HEK293T (cell line): Measurements from ENCODE around the gene NCDN.

ENCODE experiments used
- CTCF ChIA-PET: fragments of 350-600 bp; formaldehyde crosslinking; extraction: SDS; loops from one replicate; lab custom pipeline; 2021; ENCODE audit warnings: antibody characterized with exemption, inconsistent platforms; lab: Yijun Ruan, JAX
- POLR2A ChIA-PET: fragments of 350-600 bp; formaldehyde crosslinking; extraction: SDS; loops from one replicate; lab custom pipeline; 2020; ENCODE audit warnings: antibody characterized with exemption, inconsistent platforms; lab: Yijun Ruan, JAX
- DNase-seq: peaks from one replicate; pipeline ENCODE4 v3.0.0; 2012; ENCODE audit warnings: mixed read lengths; ENCODE audit errors: extremely low spot score
- ARNT ChIP-seq: fragments of 450-650 bp; IDR thresholded peaks from 2 replicates; pipeline ENCODE4 v1.6.1; 2017; ENCODE audit warnings: mild to moderate bottlenecking
- BHLHE40 ChIP-seq: fragments of 450-650 bp; IDR thresholded peaks from 2 replicates; pipeline ENCODE4 v1.6.1; 2016; ENCODE audit warnings: mild to moderate bottlenecking, moderate library complexity, borderline replicate concordance
- CTBP1 ChIP-seq: fragments of 450-650 bp; IDR thresholded peaks from 2 replicates; pipeline ENCODE4 v1.6.1; 2016; ENCODE audit warnings: borderline replicate concordance
- ELF4 ChIP-seq: fragments of 450-650 bp; IDR thresholded peaks from 2 replicates; pipeline ENCODE4 v1.6.1; 2017; ENCODE audit warnings: antibody characterized with exemption
- FOXA1 ChIP-seq: fragments of 450-650 bp; IDR thresholded peaks from 2 replicates; pipeline ENCODE4 v1.6.1; 2016; ENCODE audit warnings: mild to moderate bottlenecking
- FOXK2 ChIP-seq: fragments of 450-650 bp; IDR thresholded peaks from 2 replicates; pipeline ENCODE4 v1.6.1; 2016; ENCODE audit warnings: mild to moderate bottlenecking
- FOXM1 ChIP-seq: fragments of 450-650 bp; IDR thresholded peaks from 2 replicates; pipeline ENCODE4 v1.6.1; 2017; ENCODE audit warnings: mild to moderate bottlenecking, borderline replicate concordance
- HDGF ChIP-seq: fragments of 450-650 bp; IDR thresholded peaks from 2 replicates; pipeline ENCODE4 v1.6.1; 2017; ENCODE audit warnings: antibody characterized with exemption, borderline replicate concordance
- L3MBTL2 ChIP-seq: fragments of 450-650 bp; conservative IDR thresholded peaks from 2 replicates; pipeline ENCODE4 v1.6.1; 2016; ENCODE audit warnings: mild to moderate bottlenecking
- LEF1 ChIP-seq: fragments of 450-650 bp; IDR thresholded peaks from 2 replicates; pipeline ENCODE4 v1.6.1; 2017; ENCODE audit warnings: mild to moderate bottlenecking, borderline replicate concordance
- NFRKB ChIP-seq: fragments of 450-650 bp; IDR thresholded peaks from 2 replicates; pipeline ENCODE4 v1.6.1; 2016; ENCODE audit warnings: mild to moderate bottlenecking, moderate library complexity
- SP1 ChIP-seq: fragments of 450-650 bp; IDR thresholded peaks from 2 replicates; pipeline ENCODE4 v1.6.1; 2017
- SUZ12 ChIP-seq: fragments of 450-650 bp; IDR thresholded peaks from 2 replicates; pipeline ENCODE4 v1.6.1; 2016; ENCODE audit warnings: mild to moderate bottlenecking
- TARDBP ChIP-seq: fragments of 450-650 bp; IDR thresholded peaks from 2 replicates; pipeline ENCODE4 v1.6.1; 2016
- ZNF384 ChIP-seq: fragments of 450-650 bp; IDR thresholded peaks from 2 replicates; pipeline ENCODE4 v1.6.1; 2016
- TF ChIP-seq, protein P1 (sequence below): fragments of 450-650 bp; IDR thresholded peaks from 2 replicates; pipeline ENCODE4 v1.6.1; 2016

NCDN gene

DNA sequence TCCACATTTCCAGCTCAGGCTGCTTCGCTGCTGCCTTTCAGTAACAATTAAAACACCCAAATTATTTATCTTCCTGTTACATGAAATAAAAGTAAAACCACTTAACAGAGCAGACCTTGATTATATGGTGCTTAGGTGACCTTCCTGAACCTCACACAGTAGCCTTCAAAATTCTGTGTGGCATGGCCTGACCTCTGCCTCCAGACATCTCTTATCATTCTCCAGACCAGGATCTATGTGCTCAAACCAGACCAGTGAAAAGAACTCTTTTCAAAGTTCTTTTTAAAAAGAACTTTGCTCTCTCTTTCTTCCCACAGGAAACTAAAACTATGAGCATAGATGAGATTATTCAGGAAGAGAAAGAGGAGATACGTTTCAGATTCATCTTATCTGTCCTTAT, 38.2 kb upstream of the NCDN start:
- no peak for TF ChIP-seq SUZ12
- no peak for TF ChIP-seq CTBP1
- no peak for TF ChIP-seq NFRKB
- no peak for TF ChIP-seq TARDBP
- no peak for TF ChIP-seq FOXA1
- no peak for TF ChIP-seq L3MBTL2
- TF ChIP-seq, protein P1, sequence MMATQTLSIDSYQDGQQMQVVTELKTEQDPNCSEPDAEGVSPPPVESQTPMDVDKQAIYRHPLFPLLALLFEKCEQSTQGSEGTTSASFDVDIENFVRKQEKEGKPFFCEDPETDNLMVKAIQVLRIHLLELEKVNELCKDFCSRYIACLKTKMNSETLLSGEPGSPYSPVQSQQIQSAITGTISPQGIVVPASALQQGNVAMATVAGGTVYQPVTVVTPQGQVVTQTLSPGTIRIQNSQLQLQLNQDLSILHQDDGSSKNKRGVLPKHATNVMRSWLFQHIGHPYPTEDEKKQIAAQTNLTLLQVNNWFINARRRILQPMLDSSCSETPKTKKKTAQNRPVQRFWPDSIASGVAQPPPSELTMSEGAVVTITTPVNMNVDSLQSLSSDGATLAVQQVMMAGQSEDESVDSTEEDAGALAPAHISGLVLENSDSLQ: no peak
- no peak for TF ChIP-seq FOXK2
- TF ChIP-seq ELF4: no peak
- TF ChIP-seq ZNF384: no peak
- CTCF ChIA-PET: interaction anchor here (0.5 to 0.8 kb wide), 2 partner anchors 16 to 45 kb away, joined by 3 read pairs; no protein-coding TSS in a partner anchor
- POLR2A ChIA-PET: no interaction called here
- no peak for DNase-seq

DNA sequence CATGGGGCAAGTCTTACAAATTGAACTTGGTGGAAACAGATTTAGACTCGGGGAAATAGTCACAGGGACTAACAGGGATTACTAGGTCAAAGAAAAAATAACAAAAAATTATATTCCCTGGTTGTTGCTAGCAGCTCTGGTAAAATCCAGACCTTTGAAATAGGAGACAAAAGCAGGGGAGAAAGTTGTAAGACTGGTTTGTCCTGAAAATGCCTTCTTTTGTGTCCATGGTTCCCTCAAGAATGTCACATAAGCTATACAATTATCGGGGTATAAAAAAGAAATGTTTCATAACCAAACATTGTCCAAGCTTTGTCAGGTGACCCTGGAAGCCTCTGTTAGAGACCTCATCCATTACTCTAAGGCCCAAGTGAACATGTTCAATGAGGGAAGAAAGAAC, 33.5 kb upstream of the NCDN start:
- POLR2A ChIA-PET: no interaction called here
- no peak for DNase-seq
- CTCF ChIA-PET: no interaction called here
- TF ChIP-seq FOXA1: no peak
- no peak for TF ChIP-seq HDGF
- TF ChIP-seq FOXK2: no peak
- no peak for TF ChIP-seq ARNT
- no peak for TF ChIP-seq LEF1
- no peak for TF ChIP-seq TARDBP
- no peak for TF ChIP-seq NFRKB
- no peak for TF ChIP-seq ZNF384
- TF ChIP-seq, protein P1: no peak
- no peak for TF ChIP-seq FOXM1

DNA sequence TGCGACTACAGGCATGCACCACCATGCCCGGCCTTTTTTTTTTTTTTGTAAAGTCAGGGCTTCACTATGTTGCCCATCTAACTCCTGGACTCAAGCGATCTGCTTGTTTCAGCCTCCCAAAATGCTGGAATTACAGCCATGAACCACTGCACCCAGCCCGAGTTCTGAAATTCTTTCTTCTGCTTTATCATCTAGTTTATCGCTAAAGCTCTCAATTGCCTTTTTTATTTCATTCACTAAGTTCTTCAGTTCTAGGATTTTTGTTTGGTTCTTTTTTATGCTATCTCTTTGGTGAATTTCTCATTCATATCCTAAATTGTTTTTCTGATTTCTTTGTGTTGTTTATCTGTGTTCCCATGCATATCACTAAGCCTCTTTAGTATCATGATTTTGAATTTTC, 27.4 kb upstream of the NCDN start:
- CTCF ChIA-PET: no interaction called here

DNA sequence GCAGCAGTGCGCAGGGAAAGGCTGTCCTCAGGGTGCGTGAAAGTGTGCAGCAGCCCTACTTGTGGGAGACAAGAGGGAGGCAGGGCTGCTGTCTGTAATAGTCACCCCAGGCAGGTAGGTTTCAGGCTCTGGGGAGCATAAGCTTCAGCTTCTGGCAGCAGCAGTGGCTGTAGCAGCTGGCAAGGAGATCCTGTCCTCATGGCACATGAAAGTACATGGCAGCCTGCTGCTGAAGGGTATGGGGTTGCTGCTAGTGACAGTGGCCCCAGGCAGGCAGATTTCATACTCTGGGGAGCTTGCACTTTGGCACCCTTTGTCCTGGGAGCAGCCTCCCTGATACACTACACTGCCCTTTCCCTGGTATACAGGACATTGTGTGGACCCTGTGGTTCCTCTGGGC, 26.7 kb upstream of the NCDN start:
- TF ChIP-seq ZNF384 (no peak), SUZ12 (no peak), LEF1 (no peak)
- CTCF ChIA-PET: no interaction called here
- POLR2A ChIA-PET: no interaction called here
- no peak for DNase-seq

More for the DNA sequence above, 27.4 kb upstream of the NCDN start:
- no peak for DNase-seq
- POLR2A ChIA-PET: no interaction called here
- no peak for TF ChIP-seq NFRKB
- TF ChIP-seq ZNF384: no peak
- TF ChIP-seq CTBP1: no peak

DNA sequence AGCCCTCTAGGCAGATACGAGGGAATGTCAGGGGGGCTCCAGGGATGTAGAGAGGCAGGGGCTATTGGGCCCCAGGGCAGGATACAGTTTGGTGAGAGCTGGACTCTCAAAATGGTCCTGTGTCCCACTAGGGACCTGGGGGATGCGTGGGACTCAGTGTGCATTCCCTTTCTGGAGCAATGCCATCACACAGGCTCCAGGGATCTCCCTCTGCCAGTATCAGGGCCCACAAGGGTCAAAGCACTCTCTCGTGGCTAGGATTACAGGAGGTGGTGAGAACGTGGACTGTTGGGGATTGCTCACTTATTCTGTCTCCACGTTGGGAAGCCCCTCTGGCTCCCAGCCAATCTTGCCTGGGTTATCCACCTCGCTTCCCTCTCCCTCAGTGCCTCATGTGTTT, 26.2 kb upstream of the NCDN start:
- no peak for DNase-seq
- TF ChIP-seq HDGF (no peak), NFRKB (no peak), FOXK2 (no peak), BHLHE40 (no peak), FOXM1 (no peak), SP1 (no peak), ZNF384 (no peak), ARNT (no peak), CTBP1 (no peak), SUZ12 (no peak), L3MBTL2 (no peak), TARDBP (no peak), ELF4 (no peak), LEF1 (no peak), FOXA1 (no peak)
- TF ChIP-seq, protein P1: no peak
- ChIA-PET POLR2A (no interaction called here), CTCF (no interaction called here)

DNA sequence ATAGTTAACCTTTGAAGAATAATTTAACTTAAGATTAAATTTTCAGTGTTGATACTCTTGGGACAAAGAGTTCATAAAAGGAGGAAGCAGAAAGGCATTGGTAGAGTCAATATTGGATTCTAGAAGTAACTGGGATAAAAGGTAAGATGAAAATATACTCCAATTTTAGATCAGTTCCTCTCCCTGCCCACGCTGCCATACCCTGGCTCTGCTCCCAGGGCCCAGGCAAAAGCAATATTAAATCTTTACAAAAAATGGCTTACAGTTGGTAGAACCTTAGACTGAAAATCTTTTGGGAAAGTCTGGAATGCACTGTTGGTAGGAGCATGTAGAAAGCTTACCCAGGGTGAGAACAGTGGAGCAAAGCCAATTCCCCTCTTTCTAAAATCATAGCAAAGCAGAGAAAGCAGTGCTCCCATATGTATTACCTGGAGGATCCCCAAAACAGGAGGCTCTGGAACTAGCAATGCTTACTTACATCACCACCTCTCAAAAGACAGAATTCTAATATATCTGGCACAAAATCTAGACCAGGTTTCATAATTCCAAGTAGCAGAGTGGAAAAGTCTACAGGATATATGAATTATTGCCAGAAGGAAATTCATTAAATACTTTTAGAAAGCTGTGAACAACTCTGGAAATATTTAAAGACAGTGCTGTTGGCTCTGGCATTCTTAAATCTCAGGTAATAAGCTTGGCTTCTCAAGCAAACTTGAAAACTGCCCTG, 24.9 kb upstream of the NCDN start:
- no peak for DNase-seq
- no peak for TF ChIP-seq FOXA1
- no peak for TF ChIP-seq NFRKB
- no peak for TF ChIP-seq CTBP1
- no peak for TF ChIP-seq FOXK2
- ChIA-PET CTCF (no interaction called here), POLR2A (no interaction called here)

DNA sequence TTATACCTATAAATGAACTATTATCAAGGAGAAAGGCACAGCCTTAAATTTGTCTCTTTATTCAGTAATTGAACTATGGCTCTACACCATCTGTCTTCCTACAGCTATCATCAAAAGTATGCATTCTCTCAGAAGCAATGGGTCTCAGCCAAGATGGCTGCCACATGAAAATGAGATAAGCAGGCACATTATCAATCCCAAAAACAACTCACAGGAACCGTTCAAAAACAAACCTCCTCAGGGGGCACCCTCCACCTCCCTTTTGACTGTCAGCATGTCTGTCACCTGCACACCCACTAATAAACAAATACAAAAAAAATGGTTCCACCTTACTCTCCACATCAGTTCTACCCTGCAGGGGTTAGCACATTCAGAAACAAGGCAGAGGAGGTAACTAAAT, 24.0 kb upstream of the NCDN start:
- CTCF ChIA-PET: no interaction called here
- DNase-seq: no peak
- TF ChIP-seq ELF4: no peak
- TF ChIP-seq NFRKB: no peak
- no peak for TF ChIP-seq BHLHE40
- TF ChIP-seq SP1: no peak
- TF ChIP-seq, protein P1: no peak
- TF ChIP-seq LEF1: no peak
- TF ChIP-seq FOXA1: no peak
- POLR2A ChIA-PET: no interaction called here
